GM21515 (cell line): ENCODE measurements around the gene METAP1D.
"Not testable (repeated sequence)": the region's sequence is repeated elsewhere in the genome, so short reads cannot be mapped to it uniquely, and the experiment has no call there.

Experiments used
- ATAC-seq: cut with Tn5 transposase; IDR thresholded peaks from one replicate; pipeline ENCODE4 v1.9.1; 2021; ENCODE audit not compliant: unreplicated experiment

METAP1D gene

DNA sequence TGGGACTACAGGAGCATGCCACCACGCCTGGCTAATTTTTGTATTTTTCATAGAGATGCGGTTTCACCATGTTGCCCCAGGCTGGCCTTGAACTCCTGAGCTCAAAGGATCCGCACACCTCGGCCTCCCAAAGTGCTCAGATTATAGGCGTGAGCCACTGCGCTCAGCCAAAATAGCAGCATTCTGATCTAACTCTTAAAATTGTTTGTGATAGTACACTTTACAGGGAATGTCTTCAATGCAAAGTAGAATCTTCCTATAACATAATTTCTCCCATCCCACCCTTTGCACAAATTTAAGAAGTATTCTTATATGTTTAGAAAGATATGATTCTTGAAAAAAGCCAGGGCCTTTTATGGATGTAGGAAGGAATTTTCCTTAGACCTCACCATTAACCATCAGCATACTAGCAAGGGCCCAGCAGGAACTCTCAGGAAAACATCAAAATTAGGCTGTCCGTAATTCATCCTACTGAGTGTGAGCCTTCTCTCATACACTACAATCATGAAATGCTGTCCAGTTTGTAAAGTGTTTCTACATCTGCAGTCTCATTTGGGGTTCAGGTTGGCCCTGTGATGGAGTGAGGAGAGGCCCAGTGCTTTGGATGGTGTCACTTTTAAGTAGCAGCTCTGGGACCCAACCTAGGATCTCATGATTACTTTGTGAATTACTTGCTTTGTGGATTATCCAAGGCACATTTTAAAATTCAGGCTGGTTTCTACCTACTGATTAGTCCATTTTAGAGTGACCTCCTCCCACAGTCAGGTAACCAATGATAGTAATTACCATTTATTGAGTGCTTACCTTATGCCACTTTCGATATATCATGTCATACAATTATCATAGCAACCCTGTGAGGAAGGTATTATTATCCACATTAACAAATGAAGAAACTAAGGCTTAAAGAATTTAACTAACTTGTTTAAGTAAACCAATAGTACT, 48.1 kb downstream of the METAP1D start:
- no peak for ATAC-seq

GRCh38 chr2:172048508-172049503, 49.1 kb downstream of the METAP1D start:
- ATAC-seq: no peak

- ATAC-seq: no peak
These were observed 49.9 kb downstream of the METAP1D start for GRCh38 chr2:172049567-172050120.

DNA sequence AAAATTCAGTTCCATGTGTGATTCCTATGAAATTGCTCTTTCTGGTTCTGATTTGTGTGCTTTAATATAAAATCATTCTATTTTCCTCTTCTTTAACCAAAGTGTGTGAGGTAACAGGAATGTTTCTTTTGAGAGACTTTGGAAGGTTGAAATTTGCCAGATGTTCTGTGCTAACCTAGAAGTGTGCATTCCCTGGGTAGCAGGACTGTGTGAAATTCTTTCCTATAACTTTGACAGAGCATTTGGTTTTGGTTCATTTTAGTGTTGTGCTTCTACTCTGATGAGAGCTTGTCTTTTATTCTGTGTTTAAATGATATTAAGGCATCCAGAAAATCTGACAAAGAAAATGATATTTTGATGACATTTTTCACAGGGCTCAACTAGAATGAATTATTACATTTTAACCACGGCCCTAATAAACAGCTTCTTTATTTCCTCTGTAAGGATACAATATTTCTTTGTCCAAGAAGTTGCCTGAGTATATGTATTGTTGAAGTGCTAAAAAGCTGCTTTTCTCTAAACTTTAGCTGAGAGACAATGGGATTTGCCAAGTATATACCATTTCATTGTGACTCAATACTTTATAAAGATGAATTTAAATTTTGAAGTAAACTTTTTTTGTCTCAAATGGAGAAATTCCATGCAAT, 50.8 kb downstream of the METAP1D start:
- ATAC-seq: no peak

- ATAC-seq: no peak
These were observed 52.5 kb downstream of the METAP1D start for GRCh38 chr2:172052000-172052983.

GRCh38 chr2:172053486-172053885, 53.7 kb downstream of the METAP1D start:
- no peak for ATAC-seq

DNA sequence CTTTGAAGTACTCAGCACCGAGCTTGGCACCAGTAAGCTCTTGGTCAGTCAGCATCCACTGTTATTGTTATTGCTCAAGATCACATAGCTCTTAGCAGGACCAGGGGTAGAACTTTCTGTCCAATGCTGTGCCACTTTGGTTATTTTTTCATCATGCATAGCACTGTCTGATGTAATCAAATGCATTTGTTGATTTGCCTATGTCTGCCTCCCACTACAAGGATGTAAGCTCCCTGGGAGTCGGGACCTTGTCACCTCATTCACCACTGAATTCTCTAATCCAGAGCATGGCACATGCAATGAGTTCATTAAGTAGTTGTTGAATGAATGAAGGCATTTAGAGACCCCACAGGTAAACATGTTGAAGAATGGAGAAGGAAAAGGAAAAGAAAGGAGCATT, 56.5 kb downstream of the METAP1D start:
- no peak for ATAC-seq

DNA sequence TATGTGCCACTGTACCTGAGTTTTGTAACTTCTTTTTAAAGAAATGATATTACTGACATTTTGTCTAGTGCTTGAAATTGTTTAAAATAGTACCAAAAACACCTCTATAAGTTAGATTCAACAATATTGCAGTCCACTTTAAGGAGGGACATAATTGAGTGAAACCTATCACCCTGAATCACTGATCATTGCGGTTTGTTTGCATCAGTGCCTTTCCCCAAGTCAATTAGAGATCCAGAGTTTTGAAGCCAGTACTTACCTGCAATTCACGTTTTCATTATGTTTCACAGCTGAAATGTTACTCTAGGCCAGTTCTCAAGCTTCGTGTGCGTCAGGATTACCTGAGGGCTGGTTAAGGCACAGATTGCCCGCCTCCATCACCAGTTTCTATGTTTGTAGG, 58.9 kb downstream of the METAP1D start:
- no peak for ATAC-seq

- ATAC-seq: not testable (repeated sequence)
These were observed 60.4 kb downstream of the METAP1D start for GRCh38 chr2:172060118-172060517.

GRCh38 chr2:172062402-172063004, 62.8 kb downstream of the METAP1D start:
- no peak for ATAC-seq

GRCh38 chr2:172063446-172063845, 63.7 kb downstream of the METAP1D start:
- no peak for ATAC-seq

DNA sequence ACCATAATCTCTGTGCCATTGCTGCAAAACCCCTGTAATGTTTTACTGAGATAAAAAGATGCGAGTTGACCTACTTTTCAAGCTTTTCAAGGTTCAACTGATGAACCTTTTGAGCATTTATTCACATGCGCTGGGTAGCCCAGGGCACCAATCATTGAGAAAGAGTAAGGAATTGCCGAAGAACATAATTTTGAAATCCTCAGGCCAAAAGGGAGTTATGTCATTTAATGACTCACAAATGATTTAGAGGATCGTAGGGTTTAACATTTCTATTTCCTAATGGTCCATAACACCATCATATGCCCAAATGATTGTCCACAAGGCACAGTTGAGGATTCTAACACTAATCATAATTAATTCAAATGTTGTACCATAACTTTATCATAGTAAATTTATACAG, 65.4 kb downstream of the METAP1D start:
- no peak for ATAC-seq

- no peak for ATAC-seq
These were observed 66.7 kb downstream of the METAP1D start for GRCh38 chr2:172066394-172066886.

- ATAC-seq: not testable (repeated sequence)
These were observed 68.2 kb downstream of the METAP1D start for GRCh38 chr2:172067905-172068304.

DNA sequence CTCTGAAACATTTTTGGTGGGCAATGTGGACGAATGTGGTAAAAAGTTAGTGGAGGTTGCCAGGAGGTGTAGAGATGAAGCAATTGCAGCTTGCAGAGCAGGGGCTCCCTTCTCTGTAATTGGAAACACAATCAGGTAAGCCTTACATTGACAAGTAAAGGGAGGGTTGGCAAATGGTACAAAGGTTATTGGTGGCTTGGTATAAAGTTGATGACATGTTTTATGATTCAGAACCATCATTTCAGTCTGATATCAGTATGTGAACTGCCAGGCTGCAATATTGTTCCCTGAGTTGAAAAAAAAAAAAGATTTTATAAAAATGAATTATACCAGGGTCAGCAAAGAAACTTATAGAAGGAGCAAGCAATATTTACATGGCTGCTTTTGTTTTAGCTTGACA, 71.2 kb downstream of the METAP1D start:
- no peak for ATAC-seq

DNA sequence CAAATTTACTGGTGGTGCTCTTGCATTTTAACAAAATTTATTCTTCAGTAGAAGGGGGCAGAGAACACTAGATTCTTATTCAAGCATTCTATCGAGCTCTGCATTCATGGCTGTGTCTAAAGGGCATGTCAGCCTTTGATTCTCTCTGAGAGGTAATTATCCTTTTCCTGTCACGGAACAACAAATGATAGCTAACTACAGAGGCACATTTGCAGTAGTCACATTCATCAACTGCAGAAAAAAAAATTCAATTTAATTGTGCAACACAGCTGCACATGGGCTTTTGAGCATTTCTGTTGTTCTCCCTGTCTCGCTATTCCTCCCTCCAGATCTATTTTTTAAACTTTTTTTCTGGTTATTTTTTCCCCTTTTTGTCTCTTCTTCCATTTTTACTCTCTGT, 72.5 kb downstream of the METAP1D start:
- no peak for ATAC-seq

- no peak for ATAC-seq
These were observed 73.0 kb downstream of the METAP1D start for GRCh38 chr2:172072706-172073105.

DNA sequence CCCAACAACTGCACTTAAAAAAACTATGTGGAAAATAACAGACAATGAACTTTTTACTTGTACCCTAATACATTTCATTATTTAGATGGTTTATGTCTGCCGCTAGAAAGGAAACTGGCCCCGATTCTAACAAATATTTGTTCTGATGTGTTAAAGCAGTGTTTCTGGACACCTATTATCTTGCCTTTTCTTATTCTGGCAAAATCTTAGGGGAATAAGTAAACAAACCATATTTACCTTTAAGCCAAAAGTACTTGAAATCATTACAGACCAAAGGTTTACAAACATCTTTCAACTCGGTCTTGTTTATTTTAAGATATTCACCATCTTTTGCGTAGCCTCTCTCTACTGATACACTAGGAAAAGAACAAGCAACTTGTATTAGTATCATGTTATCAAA, 73.8 kb downstream of the METAP1D start:
- no peak for ATAC-seq

GRCh38 chr2:172074254-172074653, 74.5 kb downstream of the METAP1D start:
- ATAC-seq: no peak
